HG02938 (cell line): ENCODE measurements around the gene SMAD9.

ENCODE experiments used
- ATAC-seq: cut with Tn5 transposase; IDR thresholded peaks from one replicate; pipeline ENCODE4 v1.9.1; 2021; ENCODE audit warnings: mild to moderate bottlenecking, moderate library complexity; ENCODE audit not compliant: unreplicated experiment

Gene SMAD9

DNA sequence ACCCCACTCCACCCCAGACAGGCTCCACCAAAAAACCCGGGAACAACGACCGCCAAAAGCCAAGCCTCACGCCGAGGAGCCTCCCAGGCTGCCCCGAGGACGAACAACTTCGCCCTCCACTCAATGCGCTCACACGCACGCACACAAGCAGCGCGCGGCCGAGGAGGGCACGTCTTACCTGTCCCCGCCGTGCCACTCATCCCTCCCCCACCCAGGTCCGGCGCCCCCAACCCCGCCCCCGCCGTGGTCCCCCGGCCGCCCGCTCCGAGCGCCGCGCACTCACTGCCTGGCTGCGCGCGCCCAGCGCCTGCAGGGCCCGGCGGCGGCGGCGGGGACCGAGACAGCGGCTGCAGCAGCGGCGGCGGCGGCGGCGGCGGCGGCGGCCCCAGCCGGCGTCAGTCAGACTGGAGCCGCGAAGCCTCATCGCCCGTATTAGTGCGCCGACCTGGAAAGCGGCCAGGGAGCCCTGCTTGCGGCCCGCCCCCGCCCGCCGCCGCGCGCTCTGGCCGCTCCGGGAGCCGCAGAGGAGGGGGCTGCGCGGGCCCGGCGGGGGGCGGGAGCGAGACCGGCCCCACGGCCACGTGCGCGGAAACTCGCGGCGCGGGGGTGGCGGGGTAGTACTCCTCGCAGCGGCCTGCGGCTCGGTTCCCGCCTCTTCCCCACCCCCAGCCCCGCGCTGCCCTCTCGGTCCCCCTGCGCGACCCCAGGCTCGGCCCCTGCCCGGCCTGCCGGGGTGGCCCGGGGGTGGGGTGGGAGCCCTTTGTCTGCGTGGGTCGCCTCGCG lies at the start of gene SMAD9:
TSS of gene SMAD9 (minus strand) at position 406 of the 783 bp plus-strand sequence. CDS start 40,549 bp downstream, outside the sequence.
- no peak for ATAC-seq

DNA sequence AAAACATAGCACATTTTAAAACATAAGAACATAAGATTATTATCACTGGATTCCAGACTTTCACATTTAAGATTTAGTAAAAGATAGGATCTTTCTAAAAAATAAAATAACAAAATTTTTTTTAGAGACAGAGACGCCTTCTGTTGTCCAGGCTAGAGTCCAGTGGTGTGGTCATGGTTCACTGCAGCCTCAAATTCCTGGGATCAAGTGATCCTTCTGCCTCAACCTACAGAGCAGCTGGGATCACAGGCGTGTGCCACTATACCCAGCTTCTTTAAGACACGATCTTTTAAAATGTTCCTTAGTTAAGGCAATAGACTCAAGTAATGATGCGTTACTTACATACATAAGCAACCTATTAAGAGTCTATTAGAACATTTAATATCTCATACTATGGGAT lies 46.4 kb upstream of the SMAD9 start:
- no peak for ATAC-seq

DNA sequence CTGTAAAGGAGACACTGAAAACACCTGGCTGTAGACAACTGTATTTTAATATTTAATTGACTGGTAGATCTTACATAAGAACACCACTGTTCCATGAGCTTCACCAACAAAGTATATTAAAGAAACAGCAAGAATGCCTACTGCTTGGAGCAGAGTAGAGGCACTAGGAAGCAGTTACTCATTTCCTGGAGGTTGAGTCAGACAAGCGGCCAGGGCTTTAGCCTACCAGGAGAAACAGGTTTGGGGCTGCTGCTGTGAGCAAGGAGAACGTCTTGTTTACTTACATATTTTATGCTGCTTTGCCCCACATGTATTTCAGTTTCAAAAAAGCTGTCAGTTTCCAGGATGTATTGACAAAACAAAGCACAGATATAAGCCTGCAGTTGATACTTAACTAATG lies 45.7 kb upstream of the SMAD9 start:
- no peak for ATAC-seq

DNA sequence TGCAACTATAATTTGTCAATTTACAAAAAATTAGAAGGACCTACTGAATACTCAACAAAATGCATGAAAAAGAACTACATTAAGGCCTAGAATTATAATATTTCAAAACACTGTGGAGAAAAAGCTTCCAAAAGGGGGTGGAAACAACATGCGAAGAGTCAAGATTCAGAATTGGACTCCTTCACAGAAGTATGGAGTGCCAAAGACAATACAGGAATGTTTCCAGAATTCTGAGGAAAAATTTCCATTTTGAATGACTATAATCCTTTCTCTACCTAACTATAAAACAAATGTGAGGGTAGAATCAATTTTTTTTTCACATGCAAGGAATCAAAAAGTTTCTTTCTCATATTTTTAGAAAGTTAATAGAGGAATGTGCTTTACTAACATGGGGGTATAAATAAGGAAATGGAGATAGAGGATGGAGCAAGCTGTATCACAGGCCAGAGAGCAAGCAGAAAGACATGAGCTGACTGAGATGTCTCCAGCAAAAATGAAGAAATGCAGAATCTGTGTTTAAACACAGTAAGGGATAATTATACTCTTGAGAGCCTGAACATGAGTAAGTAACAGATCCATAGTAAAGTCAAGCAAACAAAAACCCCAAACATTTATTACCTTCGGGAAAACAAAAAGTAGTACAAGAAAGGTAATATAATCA lies 39.5 kb upstream of the SMAD9 start:
- ATAC-seq = no peak

DNA sequence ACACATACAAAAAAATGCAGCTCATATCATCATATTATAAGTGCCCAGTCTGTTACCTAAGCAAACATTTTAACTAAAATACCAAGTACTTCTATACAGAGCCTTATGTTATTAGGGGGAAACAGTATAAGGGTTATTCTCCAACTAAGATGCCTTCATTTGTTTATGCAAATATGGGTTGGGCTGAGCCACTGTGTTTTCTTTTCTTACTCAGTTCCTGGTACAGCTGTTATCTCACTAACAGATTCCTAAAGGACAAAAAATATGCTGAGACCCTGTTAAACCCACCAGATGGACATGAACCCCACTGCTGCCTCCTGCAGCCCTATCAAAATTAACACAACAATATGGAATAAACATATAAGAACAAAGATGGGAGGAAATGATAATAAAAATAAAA lies 34.5 kb upstream of the SMAD9 start:
- no peak for ATAC-seq

DNA sequence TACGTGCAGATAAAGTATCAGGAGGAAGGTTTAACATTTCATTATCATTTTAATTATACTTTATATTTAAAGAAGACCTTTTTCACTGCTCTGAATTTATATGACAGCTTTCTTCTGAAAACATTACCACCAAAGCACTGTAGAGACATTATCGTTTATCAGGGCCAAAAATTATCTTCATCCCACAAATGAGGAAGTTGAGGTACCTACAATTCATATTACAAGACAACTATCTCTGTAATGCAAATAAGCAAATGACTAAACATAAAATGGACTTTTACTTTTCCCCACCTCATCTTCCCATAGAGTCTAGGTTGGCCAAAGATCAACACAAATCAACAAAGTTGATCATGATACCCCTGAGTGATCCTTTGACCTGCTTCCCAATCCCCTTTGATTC lies 30.9 kb upstream of the SMAD9 start:
- no peak for ATAC-seq

DNA sequence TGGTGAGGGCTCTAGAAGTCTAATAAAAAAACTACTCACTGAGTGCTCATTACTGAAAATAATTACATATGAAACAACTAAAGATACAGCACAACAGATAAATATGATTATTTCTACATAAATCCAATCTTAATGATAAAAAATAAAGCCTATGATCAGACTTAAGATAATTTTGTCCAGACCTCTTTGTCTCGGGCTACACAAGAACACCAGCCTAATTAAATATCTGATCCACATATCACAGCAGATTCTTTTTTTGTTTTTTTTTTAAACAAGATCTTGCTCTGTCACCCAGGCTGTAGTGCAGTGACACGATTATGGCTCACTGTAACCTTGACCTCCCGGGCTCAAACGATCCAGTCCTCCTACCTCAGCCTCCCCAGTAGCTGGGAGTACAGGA lies 30.3 kb upstream of the SMAD9 start:
- no peak for ATAC-seq

DNA sequence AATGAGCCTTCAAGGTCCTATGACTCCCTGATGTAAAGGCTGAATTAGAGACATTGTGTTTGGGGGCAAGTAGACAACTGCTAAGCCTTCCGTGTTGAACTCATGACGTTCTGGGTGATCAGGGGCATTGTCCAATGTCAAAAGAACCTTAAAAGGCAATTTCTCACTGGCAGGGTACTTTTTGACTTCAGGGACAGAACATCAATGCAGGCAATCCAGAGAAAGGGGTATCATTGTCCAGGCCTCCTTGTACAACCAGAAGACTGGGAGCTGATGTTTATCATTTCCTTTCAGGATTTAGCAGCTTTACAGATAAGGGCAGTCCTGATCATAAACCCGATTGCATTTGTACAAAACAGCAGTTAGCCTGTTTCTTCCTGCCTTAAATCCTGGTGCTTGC lies 25.0 kb upstream of the SMAD9 start:
- ATAC-seq = no peak

DNA sequence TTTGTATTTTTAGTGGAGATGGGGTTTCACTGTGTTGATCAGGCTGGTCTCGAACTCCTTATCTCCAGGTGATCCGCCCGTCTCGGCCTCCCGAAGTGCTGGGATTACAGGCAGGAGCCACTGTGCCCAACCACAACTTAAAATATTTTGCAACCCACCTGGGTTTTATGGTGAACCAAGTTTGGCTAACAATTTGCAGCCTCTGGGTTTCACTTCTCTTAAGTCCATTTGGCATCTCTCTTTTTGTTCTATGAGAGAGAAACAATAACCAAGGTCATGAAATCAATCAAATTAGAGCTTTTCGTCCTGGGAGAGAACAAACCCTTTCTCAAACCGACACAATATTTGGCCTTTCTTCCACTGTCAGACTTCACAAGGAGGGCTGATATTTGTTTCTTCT lies 5.6 kb upstream of the SMAD9 start:
- no peak for ATAC-seq

DNA sequence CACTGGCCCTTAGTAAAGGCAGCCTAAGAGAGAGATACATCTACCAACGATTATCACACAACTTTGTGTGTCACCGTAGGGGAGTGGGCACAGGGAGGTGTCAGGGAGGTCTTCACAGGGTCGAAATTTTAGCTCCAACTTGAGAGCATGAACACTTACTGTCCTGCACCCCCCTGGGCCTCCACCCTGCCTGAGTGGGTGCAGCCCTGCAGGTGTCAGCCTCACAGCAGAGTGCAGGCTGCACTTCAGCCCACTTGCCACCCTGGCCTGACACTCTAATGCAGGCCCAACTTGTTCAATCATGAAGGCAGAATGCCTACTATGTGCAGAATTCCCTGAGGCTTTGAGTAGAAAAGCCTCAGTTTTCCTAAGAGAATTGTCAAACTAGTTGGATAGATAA lies 4.0 kb upstream of the SMAD9 start:
- no peak for ATAC-seq

DNA sequence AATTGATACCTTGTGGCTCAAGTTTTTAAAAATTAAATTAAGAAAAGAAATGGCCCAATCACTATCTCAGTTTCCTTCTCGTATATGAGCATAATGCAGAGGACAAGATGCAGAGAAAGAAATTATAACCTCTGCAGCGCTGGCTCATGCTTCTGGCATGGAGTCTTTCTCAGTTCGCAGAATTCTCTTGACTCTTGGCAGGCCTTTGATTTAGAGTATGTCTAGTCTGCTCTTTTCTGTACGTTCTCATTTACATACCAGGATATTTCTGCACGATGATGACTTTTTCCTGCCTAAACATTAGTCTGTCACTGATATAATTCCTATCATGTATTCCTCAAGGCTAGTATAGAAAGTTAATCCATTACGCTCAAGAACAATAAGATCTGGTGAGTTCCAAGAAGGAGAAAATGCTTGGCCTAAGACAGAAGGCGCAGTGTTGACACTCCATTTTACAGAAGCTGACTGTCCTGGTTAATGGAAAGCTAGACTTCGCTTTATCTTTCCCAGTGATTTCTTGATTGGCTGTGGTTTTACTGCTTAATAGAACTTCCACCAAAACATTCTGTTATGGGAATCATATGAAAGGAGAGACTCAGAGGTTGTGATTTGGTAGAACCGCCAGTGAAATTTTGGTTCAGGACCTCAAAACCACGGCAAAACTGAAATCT lies 1.7 kb upstream of the SMAD9 start:
- ATAC-seq = no peak

DNA sequence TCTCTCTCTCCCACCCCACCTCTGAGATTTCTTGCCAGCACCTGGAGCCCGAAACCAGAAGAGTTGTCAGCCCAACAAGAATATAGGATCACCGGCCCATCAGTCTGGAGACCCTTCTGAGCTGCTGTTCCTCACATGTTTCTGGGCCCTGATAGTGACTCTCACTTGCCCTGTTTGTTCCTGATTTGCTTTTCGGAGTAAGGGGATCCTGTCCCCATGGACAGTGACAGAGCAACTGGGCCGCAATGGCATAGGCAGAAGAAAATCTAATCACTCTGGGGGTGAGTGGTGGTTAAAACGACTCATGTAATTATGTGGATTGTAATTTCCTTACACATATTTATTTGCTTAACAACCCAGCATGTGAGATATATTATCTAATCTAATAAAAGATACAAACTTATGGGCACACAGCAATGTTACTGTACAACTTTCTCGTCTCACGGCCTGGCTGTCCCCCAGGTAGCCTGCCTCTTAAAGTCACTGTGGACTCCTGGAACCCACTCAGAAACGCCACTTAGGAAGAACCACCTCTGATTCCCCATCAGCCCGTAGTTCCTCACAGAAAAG lies 663 bp upstream of the SMAD9 start:
- no peak for ATAC-seq

DNA sequence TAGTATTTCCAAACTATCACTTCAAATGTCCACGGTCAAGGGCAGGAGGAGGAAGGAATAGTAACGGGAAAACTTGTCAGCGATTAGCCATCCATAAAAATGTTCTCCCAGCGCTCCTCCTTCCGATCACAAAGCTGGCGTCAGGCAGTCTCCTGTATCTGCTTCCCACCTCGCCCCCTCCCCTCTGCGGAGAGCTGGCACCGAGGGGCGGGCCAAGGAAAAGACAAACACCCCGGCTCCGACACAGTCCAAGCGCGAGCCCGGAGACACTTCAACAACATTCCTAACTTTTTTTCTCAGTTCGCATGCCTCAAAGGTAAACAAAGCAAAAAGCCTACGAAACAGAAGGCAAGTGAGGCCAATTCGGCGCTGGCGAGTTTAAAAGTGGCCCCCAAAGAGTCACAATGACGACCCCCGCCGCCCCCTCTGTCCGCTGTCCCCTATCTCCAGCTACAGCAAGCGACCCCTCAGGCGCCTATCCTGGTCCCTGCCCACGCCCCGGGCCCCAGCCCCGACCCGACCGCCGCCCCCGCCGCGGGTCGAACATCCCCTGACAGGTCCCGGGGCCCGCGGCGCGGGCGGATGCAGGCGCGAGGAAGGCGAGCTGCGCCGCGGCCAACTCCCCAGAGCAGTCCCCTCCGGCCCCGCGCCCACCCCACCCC lies 736 bp downstream of the SMAD9 start:
- ATAC-seq = no peak

DNA sequence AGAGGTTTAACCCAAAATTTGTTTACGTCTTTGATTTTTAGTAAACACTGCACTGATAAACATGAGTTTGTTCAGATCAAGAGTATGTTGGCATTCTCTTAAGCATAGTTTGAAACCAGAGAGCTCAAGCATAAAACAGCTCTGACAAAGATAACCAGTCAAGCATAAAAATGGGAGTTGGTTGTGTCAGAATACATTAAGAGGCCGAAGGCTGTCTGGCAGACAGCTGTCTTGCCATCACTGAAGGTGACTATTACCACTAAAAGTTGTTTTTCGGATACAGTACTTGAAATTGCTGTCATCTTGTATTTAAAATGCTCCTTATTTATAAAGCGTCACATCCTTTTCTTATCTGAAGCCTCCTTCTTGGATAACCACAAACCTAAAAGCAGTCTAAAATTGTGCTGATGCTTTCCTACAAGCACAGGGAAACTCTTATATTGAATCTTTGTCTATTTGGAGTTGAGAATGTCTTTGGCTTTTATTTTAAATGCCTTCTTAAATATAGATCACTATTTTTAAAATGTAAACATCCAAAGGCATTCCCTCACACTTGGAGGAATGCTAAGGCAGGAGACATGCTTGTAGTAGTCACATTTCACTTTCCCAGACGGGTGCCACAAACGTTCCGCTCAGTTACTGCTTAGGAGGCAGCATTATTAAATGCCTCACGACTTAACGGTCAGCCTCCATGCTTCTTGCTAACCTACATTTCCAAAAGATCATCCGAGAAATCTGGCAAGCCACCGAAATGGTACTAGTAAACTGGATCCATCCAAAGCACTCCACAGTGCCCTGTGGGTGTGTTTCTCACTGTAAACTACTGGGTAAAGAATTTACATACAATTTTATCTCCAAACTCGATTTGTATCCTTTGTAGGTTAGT lies 1.5 kb downstream of the SMAD9 start:
- ATAC-seq = no peak

DNA sequence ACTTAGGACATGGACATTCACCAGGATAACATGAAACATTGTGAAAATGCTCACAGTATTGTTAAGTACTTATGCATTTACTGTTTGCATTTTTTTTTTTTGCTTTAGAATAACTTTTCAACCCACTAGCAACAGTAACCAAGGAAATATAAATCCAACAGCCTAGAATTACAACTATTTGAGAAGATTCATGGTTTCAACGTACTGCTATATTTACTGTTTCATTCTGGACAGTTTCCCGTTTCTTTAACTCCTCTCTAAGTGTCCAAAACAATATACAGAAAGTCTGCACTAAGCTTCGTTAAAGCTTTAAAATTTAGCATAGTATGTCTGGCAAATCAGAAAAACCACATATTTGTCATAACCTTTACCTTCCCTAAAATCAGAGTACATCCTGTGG lies 2.7 kb downstream of the SMAD9 start:
- ATAC-seq = no peak

DNA sequence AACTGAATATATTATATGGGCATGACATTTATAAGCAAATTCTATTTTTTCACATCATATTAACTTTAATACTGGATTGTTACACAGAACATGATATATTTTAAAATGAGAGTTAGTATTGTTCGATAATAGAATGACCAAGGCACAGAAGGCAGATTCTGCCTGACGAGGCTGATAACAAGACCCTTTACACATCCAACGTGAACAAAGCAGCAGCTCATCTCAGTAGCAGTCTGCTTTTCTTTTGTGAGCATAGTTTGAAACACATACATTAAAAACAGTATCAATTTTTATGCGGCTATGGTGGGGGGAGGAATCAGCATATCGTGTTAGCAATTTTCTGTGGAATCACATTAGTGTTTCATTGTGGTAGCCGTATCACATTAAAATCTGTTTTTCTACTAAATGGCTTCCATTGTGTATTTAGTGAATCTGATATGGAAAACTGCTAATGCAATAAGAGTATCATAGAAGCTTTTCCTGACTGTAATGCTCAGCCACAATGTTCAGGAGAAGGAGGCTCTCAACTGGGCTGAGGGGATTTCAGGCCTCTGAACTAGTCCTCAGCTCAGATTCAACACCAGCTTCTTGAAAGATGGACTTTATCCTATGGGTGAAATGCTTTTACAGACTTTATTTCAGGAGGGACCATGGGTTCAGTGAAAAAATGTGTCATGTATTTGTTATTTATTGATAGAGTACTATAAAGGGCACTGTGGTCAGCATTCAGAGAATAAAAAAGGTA lies 4.0 kb downstream of the SMAD9 start:
- no peak for ATAC-seq

DNA sequence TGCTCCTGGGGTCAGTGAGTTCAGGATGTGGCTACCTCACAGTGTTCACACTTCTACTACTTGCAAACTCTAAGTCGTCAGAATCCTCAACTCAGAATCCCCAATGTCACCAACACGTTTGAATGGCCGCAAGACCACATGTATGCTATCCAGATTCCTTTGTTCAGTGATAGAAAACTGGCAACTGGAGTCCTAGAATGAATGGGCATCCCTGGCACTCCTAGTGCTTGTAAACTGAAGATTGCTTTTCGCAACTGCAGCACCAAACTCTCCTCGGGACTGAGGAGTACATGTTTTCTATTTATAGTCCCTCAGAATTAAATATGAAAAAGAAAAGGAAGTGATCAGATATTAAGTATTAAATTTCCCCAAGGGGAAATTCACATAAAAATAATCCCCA lies 4.9 kb downstream of the SMAD9 start:
- no peak for ATAC-seq

DNA sequence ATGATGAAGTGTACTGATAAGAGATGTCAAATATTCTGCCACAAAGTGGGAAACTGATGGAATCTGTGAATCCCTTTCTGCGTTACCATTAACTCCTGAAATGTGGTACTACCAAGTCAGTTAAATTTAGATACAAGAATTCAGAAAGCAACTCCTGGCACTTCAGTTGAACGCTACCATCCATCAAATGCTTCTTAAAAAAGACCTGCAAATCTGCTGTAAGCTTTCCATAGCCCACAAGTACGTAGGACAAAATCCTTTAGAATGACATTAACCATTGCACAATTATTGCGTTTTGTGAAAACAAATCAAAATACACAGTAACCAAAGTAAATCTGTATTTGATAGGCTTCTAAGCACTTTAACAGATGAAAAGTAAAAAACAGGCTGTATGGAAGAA lies 5.4 kb downstream of the SMAD9 start:
- no peak for ATAC-seq

DNA sequence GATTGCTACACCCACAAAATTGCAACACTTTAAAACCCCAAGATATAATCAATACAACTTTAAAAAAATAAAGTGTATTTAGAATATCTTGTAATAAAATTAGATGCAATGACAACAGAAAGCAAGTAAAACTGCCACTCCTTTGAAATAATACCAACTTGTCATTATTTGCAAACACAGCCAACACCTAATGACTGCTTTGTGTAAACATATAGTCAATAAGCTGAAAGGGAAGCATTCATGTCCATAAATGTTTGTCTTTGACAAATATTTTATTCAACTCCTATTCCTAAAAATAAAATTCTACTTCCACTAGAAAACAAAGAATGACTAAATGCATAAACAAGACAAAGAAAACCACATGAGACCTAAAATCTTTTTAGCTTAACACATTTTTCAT lies 6.6 kb downstream of the SMAD9 start:
- ATAC-seq = no peak

DNA sequence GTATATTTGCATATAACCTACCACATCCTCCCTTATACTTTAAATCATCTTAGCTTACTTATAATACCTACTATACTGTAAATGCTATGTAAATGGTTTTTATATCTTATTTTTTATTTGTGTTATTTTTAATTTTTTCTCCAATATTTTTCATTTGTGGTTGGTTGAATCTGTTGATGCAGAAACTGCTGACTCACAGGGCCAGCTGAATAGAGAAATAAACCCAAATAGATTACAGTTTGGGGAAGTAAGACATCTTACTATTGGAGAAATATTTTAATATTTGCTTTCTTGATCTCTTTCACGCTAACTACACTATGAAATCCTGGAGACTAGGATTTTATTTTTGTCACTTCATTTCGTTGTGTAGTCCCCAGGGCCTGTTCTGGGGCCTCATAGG lies 7.1 kb downstream of the SMAD9 start:
- ATAC-seq = no peak
